Ishikawa (cell line): ENCODE data around the gene PIGM.

Source experiments
- CEBPB ChIP-seq: IDR thresholded peaks from 2 replicates; pipeline ENCODE4 v1.6.1; 2012
- CREB1 ChIP-seq: IDR thresholded peaks from 2 replicates; pipeline ENCODE4 v1.6.1; 2012; ENCODE audit warnings: low read depth
- EGR1 ChIP-seq: IDR thresholded peaks from 2 replicates; pipeline ENCODE4 v1.6.1; 2012
- EP300 ChIP-seq: IDR thresholded peaks from 2 replicates; pipeline ENCODE4 v1.6.1; 2012; ENCODE audit warnings: borderline replicate concordance
- FOXM1 ChIP-seq: IDR thresholded peaks from 2 replicates; pipeline ENCODE4 v1.6.1; 2012; ENCODE audit warnings: low read depth, borderline replicate concordance
- NFIC ChIP-seq: IDR thresholded peaks from 2 replicates; pipeline ENCODE4 v1.6.1; 2012
- RAD21 ChIP-seq: IDR thresholded peaks from 2 replicates; pipeline ENCODE4 v1.6.1; 2012; ENCODE audit warnings: low read depth
- REST ChIP-seq: IDR thresholded peaks from 2 replicates; pipeline ENCODE4 v1.6.1; 2012; ENCODE audit warnings: low read depth, mild to moderate bottlenecking
- TAF1 ChIP-seq: IDR thresholded peaks from 2 replicates; pipeline ENCODE4 v1.6.1; 2012; ENCODE audit warnings: low read depth, mild to moderate bottlenecking
- TCF12 ChIP-seq: IDR thresholded peaks from 2 replicates; pipeline ENCODE4 v1.6.1; 2012; ENCODE audit warnings: low read depth
- TEAD4 ChIP-seq: IDR thresholded peaks from 2 replicates; pipeline ENCODE4 v1.6.1; 2012
- YY1 ChIP-seq: IDR thresholded peaks from 2 replicates; pipeline ENCODE4 v1.6.1; 2012; ENCODE audit warnings: low read depth
- ZBTB7A ChIP-seq: IDR thresholded peaks from 2 replicates; pipeline ENCODE4 v1.6.1; 2012; ENCODE audit warnings: low read depth
- TF ChIP-seq, protein P1 (sequence below): IDR thresholded peaks from 2 replicates; pipeline ENCODE4 v1.6.1; 2012
- TF ChIP-seq, protein P2 (sequence below): IDR thresholded peaks from 2 replicates; pipeline ENCODE4 v1.6.1; 2012

The PIGM gene

GRCh38 chr1:160021376-160022074 lies 10.3 kb downstream of the PIGM start:
- TF ChIP-seq EGR1 (no peak), ZBTB7A (no peak), NFIC (no peak), REST (no peak), TAF1 (no peak), CEBPB (no peak), EP300 (no peak), TCF12 (no peak), CREB1 (no peak), TEAD4 (no peak), FOXM1 (no peak), YY1 (no peak), RAD21 (no peak)
- TF ChIP-seq, protein P1, sequence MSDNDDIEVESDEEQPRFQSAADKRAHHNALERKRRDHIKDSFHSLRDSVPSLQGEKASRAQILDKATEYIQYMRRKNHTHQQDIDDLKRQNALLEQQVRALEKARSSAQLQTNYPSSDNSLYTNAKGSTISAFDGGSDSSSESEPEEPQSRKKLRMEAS, result no peak
- TF ChIP-seq, protein P2, sequence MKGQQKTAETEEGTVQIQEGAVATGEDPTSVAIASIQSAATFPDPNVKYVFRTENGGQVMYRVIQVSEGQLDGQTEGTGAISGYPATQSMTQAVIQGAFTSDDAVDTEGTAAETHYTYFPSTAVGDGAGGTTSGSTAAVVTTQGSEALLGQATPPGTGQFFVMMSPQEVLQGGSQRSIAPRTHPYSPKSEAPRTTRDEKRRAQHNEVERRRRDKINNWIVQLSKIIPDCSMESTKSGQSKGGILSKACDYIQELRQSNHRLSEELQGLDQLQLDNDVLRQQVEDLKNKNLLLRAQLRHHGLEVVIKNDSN, result no peak

DNA sequence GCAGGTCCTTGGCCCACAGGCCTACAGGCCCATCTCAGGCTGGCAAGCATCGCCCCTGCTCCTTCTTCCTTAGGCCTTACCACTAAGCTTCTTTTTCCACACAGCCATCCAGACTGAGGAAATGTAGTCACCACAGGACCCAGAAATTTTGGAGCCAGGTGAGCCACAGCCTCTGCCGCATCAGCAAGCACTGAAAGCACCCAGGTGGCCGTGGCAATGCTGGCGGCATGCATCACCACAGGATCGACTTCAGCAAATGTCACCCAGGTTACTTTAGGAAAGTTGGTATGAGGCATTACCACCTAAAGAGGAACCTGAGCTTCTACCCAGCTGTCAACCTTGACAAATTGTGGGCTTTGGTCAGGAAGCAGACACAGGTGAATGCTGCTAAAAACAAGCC lies 11.6 kb downstream of the PIGM start:
- TF ChIP-seq FOXM1 (no peak), NFIC (no peak), EGR1 (no peak), TCF12 (no peak), CREB1 (no peak), RAD21 (no peak), YY1 (no peak), ZBTB7A (no peak), TEAD4 (no peak), TAF1 (no peak), EP300 (no peak)
- TF ChIP-seq, protein P1, result no peak
- TF ChIP-seq, protein P2, result no peak

- no peak for TF ChIP-seq ZBTB7A
- no peak for TF ChIP-seq TAF1
- TF ChIP-seq CREB1, result no peak
- TF ChIP-seq, protein P1, result no peak
- TF ChIP-seq EP300, result no peak
- TF ChIP-seq FOXM1, result no peak
- TF ChIP-seq TEAD4, result no peak
- no peak for TF ChIP-seq REST
- TF ChIP-seq YY1, result no peak
These were observed 12.9 kb downstream of the PIGM start for GRCh38 chr1:160018900-160019299.

GRCh38 chr1:160018347-160018746 lies 13.4 kb downstream of the PIGM start:
- TF ChIP-seq TAF1 (no peak), ZBTB7A (no peak), FOXM1 (no peak), CEBPB (no peak), YY1 (no peak), CREB1 (no peak), TCF12 (no peak), RAD21 (no peak), EP300 (no peak), TEAD4 (no peak), REST (no peak), NFIC (no peak), EGR1 (no peak)
- TF ChIP-seq, protein P2, result no peak
- TF ChIP-seq, protein P1, result no peak
